SH-SY5Y (cell line): ENCODE results near the gene MEGF6.

Experiments
- GATA2 ChIP-seq: IDR thresholded peaks from 2 replicates; pipeline ENCODE4 v1.6.1; 2011; ENCODE audit warnings: mild to moderate bottlenecking, low read depth, low read length
- GATA3 ChIP-seq: IDR thresholded peaks from 2 replicates; pipeline ENCODE4 v1.6.1; 2011; ENCODE audit warnings: low read depth, mild to moderate bottlenecking, low read length, moderate library complexity

DNA sequence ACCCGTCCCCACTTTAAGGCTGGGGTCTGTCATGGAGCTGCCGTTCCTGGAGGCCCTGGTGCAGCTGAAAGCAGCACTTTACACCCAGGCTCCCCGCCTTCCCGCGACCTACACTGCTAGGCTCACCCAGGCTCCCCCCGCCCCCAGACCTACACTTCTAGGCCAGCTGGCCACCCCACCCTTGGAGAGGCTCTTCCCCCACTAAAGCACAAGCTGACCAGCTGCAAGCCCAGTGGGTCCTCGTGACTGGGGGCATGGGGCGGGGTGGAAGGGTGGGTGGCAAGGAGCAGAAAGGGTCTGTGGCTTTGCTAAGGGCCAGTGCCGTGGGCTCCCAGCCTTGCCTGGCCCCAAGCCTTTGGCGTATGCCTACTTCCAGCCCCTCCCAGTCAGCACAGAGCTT lies 166.6 kb downstream of the MEGF6 start:
- TF ChIP-seq GATA2 (no peak), GATA3 (no peak)
